Skeletal muscle cell (primary cell): ENCODE measurements around the gene ELOVL1.

Experiments
- DNase-seq: peaks from one replicate; pipeline ENCODE4 v3.0.0-alpha.2; 2010; ENCODE audit warnings: low read depth
- H3K4me3 ChIP-seq: 2 replicates; pipeline ENCODE4 v1.5.1; 2011; ENCODE audit warnings: low read depth, mild to moderate bottlenecking, control low read depth, low read length, moderate library complexity

ELOVL1 gene

DNA sequence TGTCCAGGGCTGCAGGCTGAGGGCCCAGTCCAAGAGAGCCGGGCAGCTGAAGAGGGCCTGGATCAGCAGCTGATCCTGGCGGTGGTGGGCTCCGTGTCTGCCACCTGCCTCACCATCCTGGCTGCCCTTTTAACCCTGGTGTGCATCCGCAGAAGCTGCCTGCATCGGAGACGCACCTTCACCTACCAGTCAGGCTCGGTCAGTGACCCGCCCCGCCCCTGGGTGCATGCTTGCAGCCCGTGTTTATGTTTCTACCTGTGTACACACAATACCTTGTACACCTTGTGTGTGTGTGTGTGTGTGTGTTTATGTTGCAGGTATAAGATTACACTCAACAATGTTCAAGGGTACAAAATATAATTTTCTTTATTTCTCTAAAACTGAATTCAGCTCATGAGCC, 54.0 kb downstream of the ELOVL1 start:
- no peak overlapping the region for H3K4me3 ChIP-seq
- no peak for DNase-seq
